Esophagus muscularis mucosa (tissue), 4 donors: ENCODE measurements around the gene CHD2.

ENCODE experiments used
- CTCF ChIP-seq, 3 experiments: fragments of 200-600 bp in 2 of 3; fragments of 450-650 bp in 1 of 3; sonication (generic) in 2 of 3; IDR thresholded peaks; one replicate each; pipeline ENCODE4 v1.5.1; 2017 to 2019; ENCODE audit warnings: antibody characterized with exemption in 3 of 3, mild to moderate bottlenecking in 2 of 3, moderate library complexity in 1 of 3
- EP300 ChIP-seq: sonication (generic); formaldehyde crosslinking; IDR thresholded peaks from one replicate; pipeline ENCODE4 v1.6.1; 2017; ENCODE audit warnings: antibody characterized with exemption
- POLR2A ChIP-seq: fragments of 450-650 bp; IDR thresholded peaks from one replicate; pipeline ENCODE4 v1.6.1; 2017; ENCODE audit warnings: antibody characterized with exemption, moderate library complexity, mild to moderate bottlenecking, low read depth
- POLR2AphosphoS5 ChIP-seq, 2 donors: sonication (generic); formaldehyde crosslinking; IDR thresholded peaks; one replicate each; pipeline ENCODE4 v1.6.1; 2017; ENCODE audit warnings: antibody characterized with exemption in 2 of 2

GRCh38 chr15:93025625-93025982 is 125.5 kb downstream of the CHD2 start:
- no peak for TF ChIP-seq CTCF (IDR thresholded peaks at IDR 0.05)
- TF ChIP-seq POLR2AphosphoS5 (IDR thresholded peaks at IDR 0.05): no peak
- TF ChIP-seq POLR2A: no peak
- no peak for TF ChIP-seq EP300
